Endothelial cell of hepatic sinusoid (primary cell): ENCODE data around the gene EVC2.

Experiments
- in situ Hi-C: cut with HindIII; loops from 2 replicates; pipeline ENCODE4 v1.10.0; 2017; ENCODE audit warnings: low sequenced_read_pairs

The EVC2 gene

DNA sequence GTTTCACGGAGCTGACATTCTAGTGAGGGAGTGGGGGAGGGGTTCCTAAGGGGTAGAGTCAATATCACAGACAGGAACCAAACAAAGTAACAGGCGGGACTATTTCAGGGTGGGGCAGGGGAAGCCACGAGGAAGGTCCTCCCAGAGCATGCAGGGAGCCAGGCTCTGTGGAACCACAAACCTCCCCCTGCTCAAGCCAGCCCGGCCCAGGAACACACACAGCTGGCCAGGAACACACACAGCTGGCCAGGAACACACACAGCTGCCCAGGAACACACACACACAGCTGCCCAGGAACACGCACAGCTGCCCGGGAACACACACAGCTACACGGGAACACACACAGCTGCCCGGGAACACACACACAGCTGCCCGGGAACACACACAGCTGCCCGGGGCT lies 24.8 kb downstream of the EVC2 start:
- in situ Hi-C loops: loop anchor here (5.0 kb wide), 1 partner anchor 99 kb away; no protein-coding TSS in a partner anchor

- in situ Hi-C loops: no loop called here
Measured at GRCh38 chr4:5678977-5679376, 29.4 kb downstream of the EVC2 start.

GRCh38 chr4:5676763-5677162 lies 31.6 kb downstream of the EVC2 start:
- in situ Hi-C loops: no loop called here

DNA sequence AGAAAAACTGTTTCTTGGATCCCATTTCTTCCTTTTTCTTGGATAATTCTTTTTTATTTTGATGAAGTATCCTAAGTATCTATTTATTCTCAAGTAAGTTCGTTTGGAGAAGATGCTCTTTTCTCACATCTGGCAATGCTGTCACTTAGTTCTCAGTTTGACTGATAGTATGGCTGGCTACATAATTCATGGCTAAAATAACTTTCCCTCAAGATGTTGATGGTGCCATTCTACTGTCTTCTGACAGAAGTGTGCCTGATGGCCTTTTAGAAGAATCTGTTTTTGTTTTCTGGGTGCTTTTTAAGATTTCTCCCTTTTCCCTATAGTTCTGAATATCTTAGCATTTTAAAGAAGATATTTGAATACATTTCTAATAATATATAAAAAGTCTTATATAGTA lies 41.6 kb downstream of the EVC2 start:
- in situ Hi-C loops: no loop called here

GRCh38 chr4:5664778-5665177 lies 43.6 kb downstream of the EVC2 start:
- in situ Hi-C loops: no loop called here

- in situ Hi-C loops: no loop called here
Measured at GRCh38 chr4:5662555-5662954, 45.8 kb downstream of the EVC2 start.

DNA sequence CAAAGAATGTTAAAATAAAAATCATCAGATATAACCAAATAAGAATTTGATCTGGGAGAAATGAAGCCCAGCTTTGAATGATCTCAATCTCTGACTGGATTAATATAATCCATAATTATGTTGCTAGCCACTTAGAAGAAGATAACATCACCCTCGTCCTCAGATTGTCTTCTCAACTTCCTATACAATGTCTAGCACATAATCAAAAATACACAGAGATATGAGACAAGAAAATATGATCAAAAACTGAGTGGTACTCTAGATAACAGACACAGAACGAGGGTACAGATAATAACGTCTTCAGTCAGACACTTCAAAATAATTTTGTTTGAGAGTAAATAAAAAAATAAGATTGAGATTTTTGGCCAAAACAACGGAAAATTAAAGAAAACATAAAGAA lies 47.1 kb downstream of the EVC2 start:
- in situ Hi-C loops: no loop called here

GRCh38 chr4:5660185-5660584 lies 48.2 kb downstream of the EVC2 start:
- in situ Hi-C loops: no loop called here

DNA sequence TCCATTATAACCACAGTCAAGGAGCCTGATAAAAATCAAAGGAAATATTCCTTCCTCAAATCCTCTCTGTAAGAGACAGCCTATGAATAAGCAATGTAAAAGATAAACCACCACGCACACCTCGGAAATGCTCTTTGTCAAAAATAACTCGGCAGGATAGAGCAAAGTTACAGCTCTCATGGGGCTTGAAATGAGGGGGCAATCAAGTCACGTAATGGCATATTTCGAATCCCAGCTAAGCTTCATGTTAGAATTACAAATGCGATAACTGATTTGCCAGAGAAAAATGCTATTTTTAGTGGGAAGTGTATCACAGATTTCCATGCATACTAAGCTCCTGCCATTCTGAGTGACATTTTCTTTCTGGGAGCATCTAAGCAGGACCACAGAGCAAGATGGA lies 49.4 kb downstream of the EVC2 start:
- in situ Hi-C loops: no loop called here

DNA sequence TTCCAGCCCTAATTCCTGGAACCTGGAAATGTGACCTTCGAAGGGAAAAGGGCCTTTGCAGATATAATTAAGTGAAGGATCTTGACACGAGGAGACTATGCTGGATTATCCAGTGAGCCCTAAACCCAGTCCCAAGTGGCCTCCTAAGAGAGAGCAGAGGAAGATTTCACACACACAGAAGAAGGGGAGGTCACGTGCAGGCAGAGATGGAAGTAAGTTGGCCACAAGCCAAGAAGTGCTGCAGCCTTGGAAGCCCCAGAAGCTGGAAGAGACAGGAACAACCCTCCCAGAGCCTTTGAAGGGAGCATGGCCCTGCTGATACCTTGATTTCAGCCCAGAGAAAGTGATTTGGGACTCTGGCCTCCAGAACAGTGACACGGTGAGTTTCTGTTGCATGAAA lies 51.9 kb downstream of the EVC2 start:
- in situ Hi-C loops: no loop called here

DNA sequence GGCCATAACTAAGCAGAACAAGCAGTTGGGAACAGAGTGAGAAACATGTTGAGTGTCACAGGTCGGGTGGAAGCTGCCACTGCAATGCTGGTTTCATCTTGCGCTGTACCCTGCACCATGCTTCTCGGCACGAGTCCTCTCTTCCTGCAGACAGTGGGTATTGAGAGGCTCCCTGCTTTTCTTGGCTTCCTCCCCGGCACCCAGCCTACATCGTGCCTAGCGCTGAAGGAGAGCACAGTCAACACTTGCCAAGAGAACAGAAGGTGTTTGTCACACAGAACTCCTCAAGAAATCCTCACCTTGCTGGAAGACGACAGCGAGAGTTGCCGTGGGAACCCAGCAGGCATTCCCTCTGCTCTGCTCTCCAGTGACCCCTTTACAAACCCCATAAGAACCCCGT lies 53.6 kb downstream of the EVC2 start:
- in situ Hi-C loops: no loop called here

DNA sequence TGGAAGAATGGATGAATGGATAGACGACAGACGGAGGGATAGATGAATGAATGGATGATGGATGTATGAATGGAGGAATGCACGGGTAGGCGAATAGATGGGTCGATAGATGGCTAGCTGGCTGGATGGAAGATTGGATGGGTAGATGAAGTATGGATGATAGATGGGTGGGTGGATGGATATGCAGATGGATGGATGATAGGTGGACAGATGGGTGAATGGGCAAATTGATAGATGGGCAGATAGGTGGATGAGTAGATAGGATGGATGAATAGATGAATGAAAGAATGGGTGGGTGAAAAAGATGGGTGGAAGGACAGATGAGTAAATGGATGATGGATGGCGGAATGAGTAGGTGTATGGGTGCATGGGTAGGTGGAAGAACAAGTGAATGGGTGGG lies 57.3 kb downstream of the EVC2 start:
- in situ Hi-C loops: no loop called here

- in situ Hi-C loops: no loop called here
Measured at GRCh38 chr4:5650040-5650439, 58.3 kb downstream of the EVC2 start.

DNA sequence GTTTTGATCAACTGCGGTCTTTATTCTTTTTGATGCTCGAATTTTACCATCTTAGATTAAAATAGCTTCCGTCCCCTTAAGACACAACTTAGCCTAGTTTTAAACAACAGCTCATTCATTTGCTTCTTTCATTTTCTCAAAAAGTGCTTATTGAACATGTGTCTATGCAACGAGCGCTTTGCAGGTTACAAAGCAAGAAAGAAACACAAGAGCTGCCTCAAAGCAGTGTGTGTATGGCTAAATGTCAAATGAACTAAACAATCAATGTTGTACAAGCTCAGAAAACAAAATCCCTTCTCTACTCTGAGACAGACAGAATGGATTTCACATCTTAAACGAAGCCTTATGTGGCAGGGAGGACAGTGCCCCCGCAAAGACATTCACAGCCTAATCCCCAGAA lies 61.0 kb downstream of the EVC2 start:
- in situ Hi-C loops: no loop called here

- in situ Hi-C loops: no loop called here
Measured at GRCh38 chr4:5640096-5640495, 68.3 kb downstream of the EVC2 start.

DNA sequence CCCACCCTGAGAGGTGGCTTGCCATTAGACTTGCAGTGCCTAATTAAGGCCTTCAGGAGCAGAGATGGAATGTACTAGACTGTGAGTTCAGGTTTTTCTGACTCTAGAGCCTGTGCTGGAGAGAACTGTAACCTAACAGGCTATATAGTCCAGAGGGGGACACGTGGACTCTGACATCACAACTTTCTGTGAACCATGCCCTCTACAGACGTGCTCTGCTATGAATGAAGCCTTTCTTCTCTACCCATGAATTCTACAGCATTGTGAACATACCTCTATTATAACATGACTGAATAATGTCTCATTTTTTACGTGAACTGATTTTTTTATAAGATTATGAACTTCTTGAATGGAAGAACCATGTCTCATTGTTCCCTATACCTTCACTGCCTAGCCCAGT lies 68.8 kb downstream of the EVC2 start:
- in situ Hi-C loops: no loop called here

GRCh38 chr4:5638976-5639375 lies 69.4 kb downstream of the EVC2 start:
- in situ Hi-C loops: no loop called here

GRCh38 chr4:5638316-5638715 lies 70.0 kb downstream of the EVC2 start:
- in situ Hi-C loops: no loop called here

- in situ Hi-C loops: no loop called here
Measured at GRCh38 chr4:5636766-5637670, 71.3 kb downstream of the EVC2 start.

DNA sequence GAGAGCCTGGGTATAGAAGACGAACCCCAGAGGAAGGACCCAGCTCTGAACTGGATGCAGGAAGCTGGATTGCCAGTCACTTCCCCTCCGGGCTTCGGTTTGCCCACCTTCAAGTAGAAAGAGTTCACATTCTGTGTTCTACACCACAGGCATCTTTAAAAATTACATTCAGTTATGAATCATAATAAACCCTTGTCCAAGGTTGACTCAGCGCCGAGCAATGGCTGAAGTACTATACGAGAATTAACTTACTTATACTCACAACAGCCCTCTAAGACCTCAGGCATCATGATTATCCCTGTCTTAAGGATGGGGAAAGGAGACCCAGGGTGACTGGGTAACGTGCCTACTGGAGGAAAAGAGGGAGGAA lies 72.5 kb downstream of the EVC2 start:
- in situ Hi-C loops: no loop called here

DNA sequence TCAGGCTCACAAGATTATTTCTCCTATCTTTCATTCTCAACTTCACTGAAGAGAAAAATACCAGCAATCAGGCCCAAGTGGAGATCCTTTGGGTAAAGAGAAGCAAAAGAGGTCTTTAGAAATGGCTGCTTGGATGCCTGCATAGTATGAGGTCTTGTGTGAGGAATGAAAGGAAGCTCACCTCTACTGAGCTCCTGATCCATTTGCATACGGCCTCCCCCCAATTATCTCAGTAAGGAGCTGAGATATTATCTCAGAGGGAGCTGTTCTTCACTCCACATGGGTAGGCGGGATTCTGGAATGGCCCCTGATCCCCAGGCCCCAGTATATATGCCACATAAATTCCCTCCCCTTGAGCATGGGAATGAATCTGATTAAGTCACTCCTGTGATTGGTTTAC lies 75.8 kb downstream of the EVC2 start:
- in situ Hi-C loops: no loop called here

DNA sequence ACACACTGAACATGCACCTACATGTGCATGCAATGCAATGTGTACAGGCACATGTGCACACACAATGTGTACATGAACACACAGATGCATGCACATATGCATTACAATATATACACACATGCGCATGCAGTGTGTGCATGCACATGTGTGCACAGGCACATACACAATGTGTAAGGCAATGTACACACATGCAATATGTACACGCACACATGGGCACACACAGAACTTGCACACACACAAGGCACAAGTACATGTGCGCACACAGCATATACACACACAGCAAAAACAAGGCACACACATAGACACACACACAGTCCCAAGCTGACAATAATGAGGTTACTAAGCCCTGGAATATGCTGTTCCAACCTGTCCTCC lies 76.3 kb downstream of the EVC2 start:
- in situ Hi-C loops: no loop called here
